Skeletal muscle tissue (tissue), 4 donors: Measurements from ENCODE around the gene ZNF33B. TPM values are rescaled to one million over a fixed set of nuclear protein-coding genes. Genes with fewer than 3 reads are reported as not detected.
"Not testable (repeated sequence)": the region's sequence is repeated elsewhere in the genome, so short reads cannot be mapped to it uniquely, and the experiment has no call there.

Experiments used
- H3K27ac ChIP-seq: one replicate; pipeline ENCODE4 v1.7.0; 2013; ENCODE audit warnings: mild to moderate bottlenecking, low read depth, low read length, inconsistent platforms
- H3K27me3 ChIP-seq, 3 donors: one replicate each; pipeline ENCODE4 v1.7.0; 2013; ENCODE audit warnings: low read length in 3 of 3; ENCODE audit not compliant: control insufficient read depth in 3 of 3, insufficient read depth in 3 of 3
- H3K36me3 ChIP-seq, 3 donors: one replicate each; pipeline ENCODE4 v1.7.0; 2013; ENCODE audit warnings: low read length in 3 of 3; ENCODE audit not compliant: control insufficient read depth in 3 of 3, insufficient read depth in 3 of 3
- H3K4me1 ChIP-seq, 3 donors: one replicate each; pipeline ENCODE4 v1.7.0; 2013; ENCODE audit warnings: low read length in 3 of 3, mild to moderate bottlenecking in 3 of 3; ENCODE audit not compliant: control insufficient read depth in 3 of 3, insufficient read depth in 3 of 3
- H3K4me3 ChIP-seq, 3 donors: one replicate each; pipeline ENCODE4 v1.7.0; 2013; ENCODE audit warnings: low read length in 3 of 3
- H3K9ac ChIP-seq, 3 donors: one replicate each; pipeline ENCODE4 v1.7.0; 2013; ENCODE audit warnings: low read length in 3 of 3, mild to moderate bottlenecking in 3 of 3, moderate library complexity in 2 of 3, low read depth in 1 of 3
- H3K9me3 ChIP-seq, 3 donors: one replicate each; pipeline ENCODE4 v1.7.0; 2013; ENCODE audit warnings: low read length in 3 of 3; ENCODE audit not compliant: control insufficient read depth in 3 of 3
- total RNA-seq: library from RNA; depleted of rRNA; stranded (reverse); fragments of >200 nt; gene quantifications from one replicate; pipeline ENCODE4 v1.2.3, GENCODE V29; 2014
- donor health status: Osteomylitis.

The ZNF33B gene
- total RNA-seq, 1 donor from 2014 or later: 8.4 TPM

DNA sequence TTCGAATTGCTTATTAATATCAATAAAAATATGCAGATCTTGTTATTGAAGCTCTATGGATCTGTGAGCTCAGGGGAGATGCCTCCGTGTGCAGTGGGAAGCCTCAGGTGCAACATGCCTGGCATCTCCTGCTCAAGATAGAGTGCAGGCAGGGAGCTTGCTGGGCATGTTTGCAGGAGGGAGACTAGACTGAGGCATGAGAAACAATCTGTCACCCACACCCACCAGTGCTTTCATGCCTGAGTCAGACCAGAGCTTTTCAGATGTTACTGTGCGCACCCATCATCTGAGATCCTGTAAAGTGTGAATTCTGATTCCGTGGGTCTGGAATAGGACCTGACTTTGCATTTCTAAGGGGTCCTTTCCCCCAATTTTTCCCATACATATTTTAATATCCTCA is 62.0 kb downstream of the ZNF33B start:
- Histone ChIP-seq H3K27ac (no peak overlapping the region), H3K27me3 (peaks cover 0 to 4% (median 0%) of the 10 kb centered on the region in 3 donors), H3K9ac (no peak overlapping the region), H3K9me3 (no peaks in the 10 kb centered on the region), H3K4me1 (no peaks in the 10 kb centered on the region), H3K36me3 (no peaks in the 10 kb centered on the region), H3K4me3 (no peak overlapping the region)

DNA sequence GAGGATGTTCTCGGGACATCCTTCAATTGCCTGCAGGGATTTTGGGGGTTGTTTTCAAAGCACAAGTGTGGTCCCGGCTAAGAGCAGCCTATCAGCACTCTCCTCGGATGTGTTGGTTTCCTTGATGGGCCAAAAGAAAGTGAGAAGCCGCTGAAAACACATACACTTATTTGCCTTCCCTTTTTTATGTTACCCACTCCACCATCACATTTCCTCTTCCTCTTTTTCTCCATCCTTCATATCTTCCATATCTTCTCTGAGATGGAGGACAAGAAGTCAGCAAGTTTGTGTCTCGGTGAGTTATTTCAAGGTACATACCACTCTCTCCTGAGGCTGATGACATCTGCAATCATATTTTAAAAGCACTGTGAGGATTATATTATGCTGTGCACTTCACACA is 64.0 kb downstream of the ZNF33B start:
- Histone ChIP-seq H3K36me3 (no peaks in the 10 kb centered on the region), H3K27me3 (peaks cover 0 to 4% (median 0%) of the 10 kb centered on the region in 3 donors), H3K4me1 (no peaks in the 10 kb centered on the region), H3K4me3 (no peak overlapping the region), H3K9ac (no peak overlapping the region), H3K27ac (no peak overlapping the region), H3K9me3 (no peaks in the 10 kb centered on the region)

DNA sequence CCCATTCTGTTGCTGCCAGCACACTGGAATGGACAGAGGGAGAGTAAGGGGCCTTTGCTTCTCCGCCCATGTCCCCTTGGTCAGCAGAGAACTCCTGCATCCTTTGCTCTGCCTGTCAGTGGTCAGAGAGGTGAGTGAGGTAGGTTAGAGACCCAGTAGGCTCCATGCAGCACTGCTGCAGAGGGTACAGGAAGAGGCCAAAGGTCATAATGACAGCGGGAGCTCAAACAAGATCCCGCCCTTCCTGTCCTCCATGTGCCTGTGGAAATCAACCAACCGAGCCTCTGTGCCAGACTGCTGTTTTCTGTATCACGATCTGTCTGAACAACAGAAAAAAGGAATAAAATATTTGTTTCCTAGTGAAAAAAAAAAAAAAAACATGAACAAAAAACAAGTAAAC is 81.4 kb downstream of the ZNF33B start:
- H3K4me1 ChIP-seq: peaks cover 5 to 10% (median 7%) of the 10 kb centered on the region in 3 donors
- H3K4me3 ChIP-seq: no peak overlapping the region
- H3K27me3 ChIP-seq: no peaks in the 10 kb centered on the region

DNA sequence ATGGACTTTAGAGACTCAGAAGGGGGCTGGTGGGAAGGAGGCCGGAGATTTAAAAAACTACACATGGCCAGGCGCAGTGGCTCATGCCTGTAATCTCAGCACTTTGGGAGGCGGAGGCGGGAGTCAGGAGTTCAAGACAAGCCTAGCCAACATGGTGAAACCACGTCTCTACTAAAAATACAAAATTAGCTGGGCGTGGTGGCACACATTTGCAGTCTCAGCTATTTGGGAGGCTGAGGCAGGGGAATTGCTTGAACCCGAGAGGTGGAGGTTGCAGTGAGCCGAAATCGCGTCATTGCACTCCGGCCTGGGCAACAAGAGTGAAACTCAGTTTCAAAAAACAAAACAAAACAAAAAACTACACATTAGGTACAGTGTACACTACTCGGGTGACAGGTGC is 84.8 kb downstream of the ZNF33B start:
- H3K4me3 ChIP-seq: peak overlapping the region; percentile 87 to 98 (median 92)
- H3K36me3 ChIP-seq, H3K27me3 ChIP-seq, H3K27ac ChIP-seq, H3K9me3 ChIP-seq: not testable (repeated sequence)
- H3K4me1 ChIP-seq: peaks cover 11 to 17% (median 12%) of the 10 kb centered on the region in 3 donors
- peak overlapping the region; percentile 46 to 81 (median 79) for H3K9ac ChIP-seq

More for the DNA sequence above, 81.4 kb downstream of the ZNF33B start:
- Histone ChIP-seq H3K9me3 (no peaks in the 10 kb centered on the region), H3K27ac (no peak overlapping the region), H3K36me3 (no peaks in the 10 kb centered on the region), H3K9ac (no peak overlapping the region)

DNA sequence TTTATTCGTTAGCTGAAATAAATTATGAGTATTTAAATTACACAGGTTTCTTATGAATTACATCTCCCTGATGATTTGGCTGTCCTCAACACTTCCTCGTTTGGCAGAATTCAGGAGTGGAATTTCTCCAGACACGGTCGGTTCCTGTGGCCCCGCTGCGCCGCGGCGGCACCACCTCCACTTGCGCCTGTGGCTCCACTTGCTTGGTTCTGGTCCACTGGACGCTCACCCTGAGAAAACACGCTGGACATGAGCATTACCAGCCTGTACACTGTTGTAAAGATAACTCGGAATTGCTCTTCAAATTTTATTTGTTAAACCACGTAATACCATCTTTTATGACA is 85.3 kb downstream of the ZNF33B start:
- Histone ChIP-seq H3K27me3 (no peaks in the 10 kb centered on the region), H3K4me1 (peaks cover 11 to 17% (median 12%) of the 10 kb centered on the region in 3 donors), H3K9me3 (no peaks in the 10 kb centered on the region), H3K4me3 (peak overlapping the region; percentile 87 to 98 (median 92)), H3K9ac (peak overlapping the region; percentile 46 to 81 (median 79)), H3K36me3 (no peaks in the 10 kb centered on the region), H3K27ac (peak overlapping the region; percentile 33)

DNA sequence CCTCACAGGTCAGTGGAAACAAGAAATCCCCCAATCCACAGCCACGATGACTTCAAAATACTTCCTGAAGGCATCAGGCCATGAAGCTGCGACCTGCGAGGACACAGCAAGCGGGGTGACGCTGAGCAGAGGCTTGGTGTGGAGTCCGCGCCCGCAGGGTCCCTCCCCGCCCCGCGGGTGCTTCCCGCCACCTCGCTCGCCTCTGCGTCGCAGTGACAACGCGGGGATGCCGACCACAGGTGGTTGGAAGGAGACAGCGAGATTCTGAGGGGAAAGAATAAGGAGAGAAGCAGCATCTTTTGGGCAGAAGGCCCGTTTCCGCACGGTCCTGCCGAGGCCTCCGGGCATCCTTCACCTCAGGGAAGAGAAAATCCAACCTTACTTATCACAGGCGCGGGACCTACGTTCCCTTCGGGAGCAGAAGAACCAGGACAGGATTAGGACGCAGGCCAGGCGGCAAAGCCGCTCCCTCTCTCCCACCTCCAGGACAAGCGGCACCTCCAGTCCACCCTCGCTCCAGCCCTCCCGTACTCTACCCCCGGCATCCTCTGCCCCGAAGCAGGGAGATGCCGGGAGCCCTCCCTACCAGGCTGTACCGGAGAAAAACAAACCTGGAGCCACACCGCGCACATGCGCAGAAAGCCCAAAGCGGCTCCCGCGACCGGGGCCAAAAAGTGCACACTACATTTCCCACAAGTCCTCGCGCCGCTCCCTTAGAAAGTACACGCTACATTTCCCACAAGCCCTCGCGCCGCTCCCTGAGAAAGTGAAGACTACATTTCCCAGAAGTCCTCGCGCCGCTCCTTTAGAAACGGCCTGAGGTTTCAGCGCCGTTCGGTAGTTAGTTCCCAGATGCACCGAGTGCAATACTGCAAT is 85.9 kb downstream of the ZNF33B start:
- peaks cover 11 to 17% (median 12%) of the 10 kb centered on the region in 3 donors for H3K4me1 ChIP-seq

DNA sequence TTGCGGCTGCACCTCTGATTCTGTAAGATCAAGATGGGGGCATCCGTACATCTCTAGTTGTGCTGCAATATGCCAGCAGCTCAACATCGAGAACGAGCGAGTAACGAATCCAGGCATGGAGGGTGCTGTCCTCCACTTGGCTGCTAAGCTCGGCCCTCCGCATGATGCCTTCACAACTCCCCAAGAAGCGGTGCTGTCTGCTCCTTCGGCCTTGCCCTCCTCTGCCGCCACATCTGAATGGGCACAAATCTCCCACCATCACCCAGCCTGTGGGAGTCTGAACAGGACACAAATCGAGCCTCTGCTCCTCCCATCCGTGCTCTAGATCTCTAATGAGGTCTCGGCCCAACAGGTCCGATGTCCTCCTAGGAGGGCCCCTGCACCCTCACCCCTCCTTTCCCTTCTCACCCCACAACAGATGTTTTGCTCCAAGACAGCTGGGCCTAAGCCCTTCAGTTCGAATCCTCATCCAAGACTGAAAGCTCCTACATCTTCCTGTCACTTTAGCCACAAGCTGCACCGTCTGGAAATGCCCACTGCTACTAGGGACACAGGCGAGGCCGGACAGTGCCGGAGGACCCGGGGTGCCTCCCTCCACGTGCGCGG is 86.7 kb downstream of the ZNF33B start:
- Histone ChIP-seq H3K36me3 (no peaks in the 10 kb centered on the region), H3K27me3 (no peaks in the 10 kb centered on the region), H3K9ac (peak overlapping the region; percentile 77 to 91 (median 85)), H3K27ac (no peak overlapping the region), H3K9me3 (no peaks in the 10 kb centered on the region), H3K4me1 (peaks cover 11 to 17% (median 12%) of the 10 kb centered on the region in 3 donors), H3K4me3 (peak overlapping the region; percentile 87 to 98 (median 92))

More for the DNA sequence above, 85.9 kb downstream of the ZNF33B start:
- Histone ChIP-seq H3K9ac (peak overlapping the region; percentile 77 to 91 (median 85)), H3K4me3 (peak overlapping the region; percentile 87 to 98 (median 92)), H3K9me3 (no peaks in the 10 kb centered on the region), H3K27ac (peak overlapping the region; percentile 24), H3K27me3 (no peaks in the 10 kb centered on the region), H3K36me3 (no peaks in the 10 kb centered on the region)

DNA sequence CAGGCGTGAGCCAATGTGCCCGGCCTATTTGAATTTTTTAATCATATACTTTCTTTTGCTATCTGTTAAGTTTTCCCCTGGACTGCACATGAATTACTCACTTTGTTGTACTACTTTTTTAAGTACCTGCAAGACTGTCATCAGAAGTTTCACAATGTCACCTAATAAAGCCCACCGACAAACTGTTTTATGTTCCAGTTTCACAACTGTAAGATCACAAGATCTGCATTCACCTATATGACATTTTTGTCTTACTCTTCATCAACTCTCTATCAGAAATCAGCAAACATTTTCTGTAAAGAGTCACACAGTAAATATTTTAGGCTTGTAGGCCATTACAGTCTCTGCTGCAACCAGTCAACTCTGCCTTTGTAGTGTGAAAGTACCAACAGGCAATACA is 88.5 kb downstream of the ZNF33B start:
- no peak overlapping the region for H3K9ac ChIP-seq

DNA sequence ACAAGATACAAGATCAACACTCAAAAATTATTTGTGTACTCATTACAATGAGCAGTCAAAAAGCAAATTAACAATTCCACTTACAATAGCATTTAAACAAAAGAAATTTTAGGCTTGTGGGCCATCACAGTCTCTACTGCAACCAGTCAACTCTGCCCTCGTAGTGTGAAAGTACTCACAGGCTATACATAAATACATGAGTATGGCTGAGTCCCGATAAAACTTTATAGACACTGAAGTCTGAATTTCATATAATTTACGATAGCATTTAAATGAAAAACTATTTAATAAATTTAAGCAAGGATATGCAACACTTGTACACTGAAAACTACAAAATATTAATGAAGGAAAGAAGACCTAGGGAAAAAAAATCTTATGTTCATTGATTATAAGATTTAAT is 90.1 kb downstream of the ZNF33B start:
- Histone ChIP-seq H3K4me3 (no peak overlapping the region), H3K27ac (no peak overlapping the region), H3K9me3 (no peaks in the 10 kb centered on the region), H3K36me3 (no peaks in the 10 kb centered on the region), H3K27me3 (no peaks in the 10 kb centered on the region), H3K4me1 (peaks cover 9 to 12% (median 11%) of the 10 kb centered on the region in 3 donors), H3K9ac (no peak overlapping the region)

More for the DNA sequence above, 88.5 kb downstream of the ZNF33B start:
- H3K4me3 ChIP-seq: no peak overlapping the region
- H3K4me1 ChIP-seq: peaks cover 11 to 17% (median 12%) of the 10 kb centered on the region in 3 donors
- H3K36me3 ChIP-seq: no peaks in the 10 kb centered on the region
- no peaks in the 10 kb centered on the region for H3K27me3 ChIP-seq
- H3K27ac ChIP-seq: no peak overlapping the region
- H3K9me3 ChIP-seq: no peaks in the 10 kb centered on the region

DNA sequence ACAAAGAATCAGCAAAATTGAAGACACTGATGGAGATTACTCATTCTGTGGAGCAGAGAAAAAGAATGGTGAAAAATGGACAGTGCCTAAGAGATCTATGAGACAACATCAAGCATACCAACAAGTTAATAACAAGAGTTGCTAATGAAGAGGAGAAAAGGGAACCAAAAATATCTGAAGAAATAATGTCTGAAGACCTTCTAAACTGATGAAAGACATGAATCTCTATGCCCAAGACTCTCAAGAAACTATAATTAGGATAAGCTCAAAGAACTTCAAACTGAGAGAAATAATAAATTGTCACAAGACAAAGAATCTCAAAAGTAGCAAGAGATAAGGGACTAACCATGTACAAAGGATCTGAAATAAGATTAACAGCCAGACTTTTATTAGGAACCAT is 93.4 kb downstream of the ZNF33B start:
- peaks cover 0 to 9% (median 2%) of the 10 kb centered on the region in 3 donors for H3K9me3 ChIP-seq
- no peak overlapping the region for H3K27ac ChIP-seq
- no peaks in the 10 kb centered on the region for H3K4me1 ChIP-seq
- H3K27me3 ChIP-seq: no peaks in the 10 kb centered on the region
- peaks cover 0 to 2% (median 0%) of the 10 kb centered on the region in 3 donors for H3K36me3 ChIP-seq
- no peak overlapping the region for H3K9ac ChIP-seq
- no peak overlapping the region for H3K4me3 ChIP-seq
